Mammary epithelial cell (primary cell): Measurements from ENCODE around the gene FGF14.

ENCODE experiments used
- EZH2 ChIP-seq: IDR thresholded peaks from 2 replicates; pipeline ENCODE4 v1.6.1; 2012; ENCODE audit warnings: low read length, inconsistent platforms, borderline replicate concordance
- TF ChIP-seq, protein P1 (sequence below), 2 donors: IDR thresholded peaks in 1 of 2; conservative IDR thresholded peaks in 1 of 2; 2 replicates each; pipeline ENCODE4 v1.5.1; 2011 to 2012; ENCODE audit warnings: inconsistent platforms in 2 of 2, low read length in 2 of 2, mild to moderate bottlenecking in 2 of 2, control low read depth in 1 of 2, low read depth in 1 of 2; ENCODE audit not compliant: insufficient read depth in 1 of 2; ENCODE audit errors: extremely low read depth in 1 of 2

DNA sequence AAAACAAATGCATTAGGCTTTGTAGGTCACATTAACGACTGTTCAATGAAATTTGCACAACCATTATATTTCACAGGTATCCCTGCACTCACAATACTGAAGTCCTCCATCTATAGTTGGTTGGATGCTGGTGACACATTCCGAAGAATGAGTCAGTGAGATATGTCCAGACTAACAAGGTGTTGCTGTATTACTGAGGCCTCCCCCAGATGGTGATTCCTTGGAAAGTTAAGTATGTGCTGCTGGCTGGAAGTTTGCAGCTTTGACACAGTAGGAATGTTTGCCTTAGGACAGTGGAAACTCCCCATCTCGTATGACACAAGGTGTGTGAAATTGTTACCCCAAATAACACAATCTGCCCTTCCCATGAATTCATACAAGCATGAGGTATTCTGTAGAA is 46.6 kb downstream of the FGF14 start:
- TF ChIP-seq, protein P1, sequence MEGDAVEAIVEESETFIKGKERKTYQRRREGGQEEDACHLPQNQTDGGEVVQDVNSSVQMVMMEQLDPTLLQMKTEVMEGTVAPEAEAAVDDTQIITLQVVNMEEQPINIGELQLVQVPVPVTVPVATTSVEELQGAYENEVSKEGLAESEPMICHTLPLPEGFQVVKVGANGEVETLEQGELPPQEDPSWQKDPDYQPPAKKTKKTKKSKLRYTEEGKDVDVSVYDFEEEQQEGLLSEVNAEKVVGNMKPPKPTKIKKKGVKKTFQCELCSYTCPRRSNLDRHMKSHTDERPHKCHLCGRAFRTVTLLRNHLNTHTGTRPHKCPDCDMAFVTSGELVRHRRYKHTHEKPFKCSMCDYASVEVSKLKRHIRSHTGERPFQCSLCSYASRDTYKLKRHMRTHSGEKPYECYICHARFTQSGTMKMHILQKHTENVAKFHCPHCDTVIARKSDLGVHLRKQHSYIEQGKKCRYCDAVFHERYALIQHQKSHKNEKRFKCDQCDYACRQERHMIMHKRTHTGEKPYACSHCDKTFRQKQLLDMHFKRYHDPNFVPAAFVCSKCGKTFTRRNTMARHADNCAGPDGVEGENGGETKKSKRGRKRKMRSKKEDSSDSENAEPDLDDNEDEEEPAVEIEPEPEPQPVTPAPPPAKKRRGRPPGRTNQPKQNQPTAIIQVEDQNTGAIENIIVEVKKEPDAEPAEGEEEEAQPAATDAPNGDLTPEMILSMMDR (conservative IDR thresholded peaks at IDR 0.05 in 1 of 2, IDR thresholded peaks at IDR 0.05 in 1 of 2; ENCODE audit: extremely low read depth in 1 of 2, insufficient read depth in 1 of 2, low read depth in 1 of 2, low read length in 2 of 2) = no peak
- no peak for TF ChIP-seq EZH2
